D341Med (cell line): ENCODE results near the gene ERBIN.
"Not testable (repeated sequence)": the region's sequence is repeated elsewhere in the genome, so short reads cannot be mapped to it uniquely, and the experiment has no call there.

ENCODE experiments used
- DNase-seq: peaks from one replicate; pipeline ENCODE4 v3.0.0; 2012; ENCODE audit warnings: low spot score

ERBIN gene

GRCh38 chr5:65961633-65962032 is 35.3 kb downstream of the ERBIN start:
- no peak for DNase-seq

- no peak for DNase-seq
Observed at GRCh38 chr5:65967288-65968066, 41.1 kb downstream of the ERBIN start.

GRCh38 chr5:65969539-65970393 is 43.4 kb downstream of the ERBIN start:
- no peak for DNase-seq

GRCh38 chr5:65970481-65971367 is 44.3 kb downstream of the ERBIN start:
- DNase-seq = no peak

GRCh38 chr5:65971643-65972042 is 45.3 kb downstream of the ERBIN start:
- DNase-seq = no peak

GRCh38 chr5:65972896-65973295 is 46.5 kb downstream of the ERBIN start:
- not testable (repeated sequence) for DNase-seq

GRCh38 chr5:65978251-65978650 is 51.9 kb downstream of the ERBIN start:
- DNase-seq = no peak

GRCh38 chr5:65981548-65981947 is 55.2 kb downstream of the ERBIN start:
- DNase-seq = no peak

GRCh38 chr5:65981969-65982619 is 55.7 kb downstream of the ERBIN start:
- no peak for DNase-seq

GRCh38 chr5:65982635-65983034 is 56.3 kb downstream of the ERBIN start:
- no peak for DNase-seq

- no peak for DNase-seq
Observed at GRCh38 chr5:65984098-65984885, 57.9 kb downstream of the ERBIN start.

GRCh38 chr5:65986050-65986451 is 59.7 kb downstream of the ERBIN start:
- no peak for DNase-seq

GRCh38 chr5:65986796-65987195 is 60.4 kb downstream of the ERBIN start:
- no peak for DNase-seq

GRCh38 chr5:65987982-65988381 is 61.6 kb downstream of the ERBIN start:
- DNase-seq = no peak

- no peak for DNase-seq
Observed at GRCh38 chr5:65989158-65989557, 62.8 kb downstream of the ERBIN start.

GRCh38 chr5:65992630-65993029 is 66.3 kb downstream of the ERBIN start:
- DNase-seq = no peak

GRCh38 chr5:65994117-65994786 is 67.9 kb downstream of the ERBIN start:
- DNase-seq = no peak

- DNase-seq = no peak
Observed at GRCh38 chr5:65999061-65999723, 72.8 kb downstream of the ERBIN start.

- DNase-seq = no peak
Observed at GRCh38 chr5:66001952-66002351, 75.6 kb downstream of the ERBIN start.

- no peak for DNase-seq
Observed at GRCh38 chr5:66002415-66002814, 76.0 kb downstream of the ERBIN start.
